Measurements from ENCODE around the gene SASH1.

SASH1 gene

GRCh38 chr6:148398244-148398643 is 55.6 kb downstream of the SASH1 start:
- no peak for DNase-seq (ENCODE audit: extremely low read depth in 1 of 2, low read depth in 1 of 2)

- DNase-seq (ENCODE audit: extremely low read depth in 1 of 2, low read depth in 1 of 2), result no peak
Observed at GRCh38 chr6:148398678-148399077, 56.0 kb downstream of the SASH1 start.

GRCh38 chr6:148401571-148401970 is 58.9 kb downstream of the SASH1 start:
- DNase-seq (ENCODE audit: extremely low read depth in 1 of 2, low read depth in 1 of 2), result no peak

GRCh38 chr6:148404456-148405054 is 61.9 kb downstream of the SASH1 start:
- no peak for DNase-seq (ENCODE audit: extremely low read depth in 1 of 2, low read depth in 1 of 2)

- no peak for DNase-seq (ENCODE audit: extremely low read depth in 1 of 2, low read depth in 1 of 2)
Observed at GRCh38 chr6:148405894-148406293, 63.3 kb downstream of the SASH1 start.

- DNase-seq (ENCODE audit: extremely low read depth in 1 of 2, low read depth in 1 of 2), result no peak
Observed at GRCh38 chr6:148406579-148407371, 64.1 kb downstream of the SASH1 start.

GRCh38 chr6:148407372-148407771 is 64.7 kb downstream of the SASH1 start:
- no peak for DNase-seq (ENCODE audit: extremely low read depth in 1 of 2, low read depth in 1 of 2)

GRCh38 chr6:148413321-148414091 is 70.9 kb downstream of the SASH1 start:
- DNase-seq (ENCODE audit: extremely low read depth in 1 of 2, low read depth in 1 of 2), result no peak

GRCh38 chr6:148414092-148414489 is 71.5 kb downstream of the SASH1 start:
- DNase-seq (ENCODE audit: extremely low read depth in 1 of 2, low read depth in 1 of 2), result no peak

- no peak for DNase-seq (ENCODE audit: extremely low read depth in 1 of 2, low read depth in 1 of 2)
Observed at GRCh38 chr6:148414836-148415235, 72.2 kb downstream of the SASH1 start.

- no peak for DNase-seq (ENCODE audit: extremely low read depth in 1 of 2, low read depth in 1 of 2)
Observed at GRCh38 chr6:148415511-148416260, 73.0 kb downstream of the SASH1 start.

GRCh38 chr6:148416330-148416965 is 73.8 kb downstream of the SASH1 start:
- DNase-seq (ENCODE audit: extremely low read depth in 1 of 2, low read depth in 1 of 2), result no peak

GRCh38 chr6:148417045-148417444 is 74.4 kb downstream of the SASH1 start:
- no peak for DNase-seq (ENCODE audit: extremely low read depth in 1 of 2, low read depth in 1 of 2)

- DNase-seq (ENCODE audit: extremely low read depth in 1 of 2, low read depth in 1 of 2), result no peak
Observed at GRCh38 chr6:148419430-148419829, 76.8 kb downstream of the SASH1 start.

GRCh38 chr6:148422085-148422484 is 79.4 kb downstream of the SASH1 start:
- no peak for DNase-seq (ENCODE audit: extremely low read depth in 1 of 2, low read depth in 1 of 2)

- DNase-seq (ENCODE audit: extremely low read depth in 1 of 2, low read depth in 1 of 2), result no peak
Observed at GRCh38 chr6:148423133-148423532, 80.5 kb downstream of the SASH1 start.

- no peak for DNase-seq (ENCODE audit: extremely low read depth in 1 of 2, low read depth in 1 of 2)
Observed at GRCh38 chr6:148423601-148424270, 81.1 kb downstream of the SASH1 start.

GRCh38 chr6:148425443-148425842 is 82.8 kb downstream of the SASH1 start:
- no peak for DNase-seq (ENCODE audit: extremely low read depth in 1 of 2, low read depth in 1 of 2)

GRCh38 chr6:148426317-148426977 is 83.8 kb downstream of the SASH1 start:
- no peak for DNase-seq (ENCODE audit: extremely low read depth in 1 of 2, low read depth in 1 of 2)

- no peak for DNase-seq (ENCODE audit: extremely low read depth in 1 of 2, low read depth in 1 of 2)
Observed at GRCh38 chr6:148427333-148427732, 84.7 kb downstream of the SASH1 start.

All from stimulated activated CD8-positive, alpha-beta memory T cell treated with anti-CD3 and anti-CD28 coated beads, Interleukin-7, amount 100 ng/mL, for 48 hours (primary cell).